HG03159 (cell line): ENCODE data around the gene MRTFB.
"Not testable (repeated sequence)": the region's sequence is repeated elsewhere in the genome, so short reads cannot be mapped to it uniquely, and the experiment has no call there.

Experiments
- ATAC-seq: cut with Tn5 transposase; IDR thresholded peaks from one replicate; pipeline ENCODE4 v1.9.1; 2021; ENCODE audit warnings: mild to moderate bottlenecking, moderate library complexity; ENCODE audit not compliant: unreplicated experiment

Gene MRTFB

DNA sequence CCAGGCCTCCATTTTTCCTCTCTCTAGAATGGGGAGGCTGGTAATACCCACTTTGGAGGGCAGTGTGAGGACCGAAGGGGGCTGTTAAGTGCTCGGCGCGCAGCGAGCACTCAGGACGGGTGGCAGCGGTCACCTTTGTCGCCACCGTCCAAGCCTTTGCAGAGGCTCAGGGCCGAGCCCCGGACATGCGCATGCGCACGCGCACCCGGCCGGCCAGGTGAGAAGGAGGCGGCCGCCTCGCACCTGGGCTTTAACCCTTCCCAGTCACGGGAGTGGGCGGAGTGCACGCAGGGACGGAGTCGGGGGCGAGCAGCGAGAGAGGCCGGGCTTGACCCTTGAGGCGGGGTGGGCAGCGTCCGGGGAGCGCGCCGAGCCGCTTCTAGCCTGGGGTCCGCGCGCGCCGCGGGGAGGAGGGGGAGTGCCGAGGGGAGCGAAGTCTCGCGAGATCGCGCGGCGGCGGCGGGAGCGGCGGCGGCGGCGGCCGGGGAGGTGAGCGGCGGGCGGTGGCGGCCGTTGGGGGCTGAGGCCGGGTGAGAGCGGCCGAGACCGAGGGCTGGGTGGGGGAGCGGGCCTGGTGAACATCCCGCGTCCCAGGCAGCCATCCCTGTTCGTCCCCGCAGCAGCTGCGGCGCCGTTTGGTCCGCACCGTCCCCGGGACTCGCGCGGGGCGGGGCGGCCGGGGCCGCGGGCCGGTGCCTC is at the start of gene MRTFB:
MRTFB (plus strand) TSS at position 443 of the 699 bp plus-strand sequence. CDS start 69,288 bp downstream, outside the sequence.
- peak; percentile 83 for ATAC-seq

DNA sequence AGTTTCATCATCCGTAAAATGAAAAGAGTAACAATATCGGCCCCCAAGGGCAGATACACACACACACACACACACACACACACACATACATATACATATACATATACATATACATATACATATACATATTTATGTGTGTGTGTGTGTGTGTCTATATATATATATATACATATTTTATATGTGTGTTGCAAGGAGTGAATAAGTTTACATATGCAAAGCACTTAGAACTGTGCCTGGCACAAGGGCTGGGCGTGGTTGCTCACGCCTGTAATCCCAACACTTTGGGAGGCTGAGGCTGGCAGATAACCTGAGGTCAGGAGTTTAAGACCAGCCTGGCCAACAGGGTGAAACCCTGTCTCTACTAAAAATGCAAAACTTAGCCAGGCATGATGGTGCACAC is 47.6 kb upstream of the MRTFB start:
- ATAC-seq, result not testable (repeated sequence)

- no peak for ATAC-seq
These were observed 46.8 kb upstream of the MRTFB start for GRCh38 chr16:14024283-14024682.

GRCh38 chr16:14026572-14027285 is 44.4 kb upstream of the MRTFB start:
- ATAC-seq, result no peak

GRCh38 chr16:14028202-14028601 is 42.9 kb upstream of the MRTFB start:
- ATAC-seq, result no peak

DNA sequence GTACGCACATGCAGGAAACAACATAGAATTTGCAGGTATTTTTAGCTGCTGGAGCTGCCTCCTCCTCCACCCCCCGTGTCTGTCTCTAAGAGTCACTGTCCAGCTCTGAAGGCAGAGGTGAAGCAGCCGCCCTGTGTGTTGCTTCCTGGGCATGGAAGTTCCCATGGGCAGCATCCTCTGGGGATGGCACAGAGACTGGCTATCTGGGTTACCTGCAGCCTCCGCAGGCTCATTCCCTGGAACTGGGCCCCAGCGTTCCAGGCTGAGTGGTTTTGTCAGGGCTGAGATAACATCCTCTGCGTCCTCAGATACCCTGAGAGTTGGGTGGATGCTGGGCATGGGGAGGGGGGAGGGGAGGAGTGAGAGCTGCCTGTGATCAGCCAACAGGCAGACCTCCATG is 41.5 kb upstream of the MRTFB start:
- no peak for ATAC-seq

GRCh38 chr16:14035092-14035491 is 36.0 kb upstream of the MRTFB start:
- ATAC-seq, result no peak

DNA sequence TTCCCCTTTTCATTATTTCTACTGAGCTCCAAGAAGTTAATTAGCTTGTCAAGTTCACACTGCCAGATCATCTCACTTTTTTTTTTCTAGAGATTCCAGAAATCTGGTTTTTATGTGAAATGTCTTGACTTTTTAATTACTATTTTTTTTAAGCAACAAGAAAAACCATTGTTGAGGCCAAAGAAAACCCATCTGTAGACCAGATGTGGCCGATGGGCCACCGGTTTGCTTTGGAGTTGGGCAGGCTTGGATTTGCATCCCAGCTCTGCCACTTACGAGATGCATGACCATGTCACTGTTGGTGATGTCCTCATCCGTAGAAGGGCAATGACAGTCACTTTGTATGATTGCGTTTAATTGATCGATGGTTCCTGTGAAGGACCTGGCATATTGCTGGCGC is 34.2 kb upstream of the MRTFB start:
- no peak for ATAC-seq

GRCh38 chr16:14037960-14038359 is 33.2 kb upstream of the MRTFB start:
- no peak for ATAC-seq

DNA sequence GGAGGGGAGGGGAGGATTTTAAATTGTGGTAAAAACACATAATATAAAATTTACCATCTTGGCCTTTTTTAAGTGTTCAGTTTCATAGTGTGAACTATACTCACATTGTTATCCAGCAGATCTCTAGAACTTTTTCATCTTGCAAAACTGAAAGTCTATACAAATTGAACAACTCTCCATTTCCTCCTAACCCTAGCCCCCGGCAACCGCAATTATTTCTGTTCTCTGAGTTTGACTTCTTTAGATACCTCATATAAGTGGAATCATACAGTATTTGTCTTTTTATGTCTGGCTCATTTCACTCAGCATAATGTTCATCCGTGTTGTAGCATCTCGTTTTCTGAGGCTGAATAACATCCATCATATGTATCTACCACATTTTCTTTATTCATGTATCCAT is 30.0 kb upstream of the MRTFB start:
- no peak for ATAC-seq

- ATAC-seq, result no peak
These were observed 28.4 kb upstream of the MRTFB start for GRCh38 chr16:14042706-14043105.

GRCh38 chr16:14043278-14043677 is 27.8 kb upstream of the MRTFB start:
- no peak for ATAC-seq

DNA sequence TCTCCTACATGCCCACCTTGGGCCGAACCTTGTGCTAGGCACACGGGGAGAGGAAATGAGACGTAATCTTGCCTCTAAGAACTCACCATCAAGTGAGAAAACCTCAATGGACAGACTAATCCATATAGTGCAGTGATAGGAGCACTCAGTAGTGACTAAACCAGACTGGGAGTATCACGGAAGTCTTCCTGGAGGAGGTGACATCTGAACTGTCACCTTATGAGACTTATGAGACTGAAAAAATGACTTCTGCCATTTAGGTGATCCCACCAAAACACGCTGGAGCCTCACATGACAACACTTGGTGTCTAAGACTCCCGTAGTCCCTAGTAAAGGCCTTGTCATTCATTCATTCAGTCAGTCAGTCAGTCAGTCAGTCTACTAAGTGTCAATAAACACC is 27.3 kb upstream of the MRTFB start:
- ATAC-seq, result no peak

- not testable (repeated sequence) for ATAC-seq
These were observed 23.8 kb upstream of the MRTFB start for GRCh38 chr16:14047121-14047859.

- no peak for ATAC-seq
These were observed 20.7 kb upstream of the MRTFB start for GRCh38 chr16:14050291-14051027.

DNA sequence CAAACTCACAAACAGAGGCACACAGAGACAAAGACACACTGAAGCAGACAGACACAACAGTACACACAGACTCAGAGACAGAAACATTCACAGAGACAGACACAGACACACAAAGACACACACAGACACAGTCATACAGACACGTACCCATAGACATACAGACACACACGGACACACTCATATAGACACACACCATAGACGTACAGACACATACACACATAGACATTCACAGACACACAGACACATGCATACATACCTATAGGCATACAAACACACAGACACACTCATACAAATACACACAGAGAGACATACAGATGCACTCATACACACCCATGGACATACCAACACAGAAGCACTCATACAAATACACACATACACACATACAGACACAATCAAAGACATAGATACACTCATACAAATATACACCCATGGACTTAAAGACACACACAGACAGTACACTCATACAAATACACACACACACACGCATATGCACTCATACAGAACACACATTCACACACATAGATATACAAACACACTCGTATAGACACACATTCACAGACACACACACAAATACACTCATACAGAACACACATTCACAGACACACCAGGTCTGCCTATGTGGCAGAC is 19.9 kb upstream of the MRTFB start:
- ATAC-seq, result no peak

DNA sequence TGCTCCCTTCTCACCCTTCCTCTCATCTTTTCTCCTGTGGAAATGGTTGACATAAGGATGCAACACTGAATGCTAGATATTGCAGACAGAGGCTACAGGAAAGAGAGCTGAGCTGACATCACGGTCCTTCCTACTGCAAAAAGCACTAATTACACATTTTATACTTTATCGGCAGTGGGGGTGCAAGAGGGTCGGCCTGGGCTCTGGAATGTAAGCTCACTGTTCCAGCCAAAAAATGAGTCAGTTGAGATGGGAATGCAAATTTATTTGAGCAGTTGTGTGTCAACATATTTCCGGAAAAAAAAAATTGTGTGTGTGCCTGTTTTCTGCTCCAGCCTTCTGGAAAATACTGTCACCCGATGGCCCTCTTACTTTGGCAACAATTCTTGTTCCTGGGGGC is 14.1 kb upstream of the MRTFB start:
- no peak for ATAC-seq

GRCh38 chr16:14057878-14058382 is 13.2 kb upstream of the MRTFB start:
- ATAC-seq, result no peak

DNA sequence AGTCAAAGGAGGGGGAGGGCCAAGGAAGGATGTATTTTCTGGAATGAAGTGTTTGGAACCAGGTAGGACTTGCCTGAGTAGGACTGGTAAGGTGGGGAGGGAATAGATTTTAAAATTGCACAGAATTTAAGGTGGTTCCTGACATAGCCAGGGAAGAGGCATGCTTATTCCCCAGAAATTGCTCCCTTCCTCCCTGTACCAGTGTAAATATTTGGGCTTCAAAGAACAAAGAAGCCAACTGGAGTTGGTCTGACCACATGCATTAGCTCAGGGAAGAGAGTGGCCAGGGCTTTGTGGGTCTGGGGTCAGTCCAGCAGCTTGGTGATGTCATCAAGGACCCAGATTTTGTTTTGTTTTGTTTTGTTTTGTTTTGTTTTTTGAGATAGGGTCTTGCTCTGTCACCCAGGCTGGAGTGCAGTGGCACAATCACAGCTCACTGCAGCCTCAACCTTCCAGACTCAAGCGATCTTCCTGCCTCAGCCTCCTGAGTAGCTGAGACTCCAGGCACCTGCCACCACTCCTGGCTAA is 9.3 kb upstream of the MRTFB start:
- no peak for ATAC-seq

GRCh38 chr16:14062261-14062660 is 8.9 kb upstream of the MRTFB start:
- ATAC-seq, result no peak
